Suppressor macrophage treated with lipopolysaccharide for 4 hours (primary cell): ENCODE results near the gene PHKB.
A peak's percentile ranks its signal among the peaks of the same experiment; 100 is the strongest.

Experiments used
- DNase-seq: peaks from one replicate; pipeline ENCODE4 v3.0.0-alpha.2; 2020

Gene PHKB

DNA sequence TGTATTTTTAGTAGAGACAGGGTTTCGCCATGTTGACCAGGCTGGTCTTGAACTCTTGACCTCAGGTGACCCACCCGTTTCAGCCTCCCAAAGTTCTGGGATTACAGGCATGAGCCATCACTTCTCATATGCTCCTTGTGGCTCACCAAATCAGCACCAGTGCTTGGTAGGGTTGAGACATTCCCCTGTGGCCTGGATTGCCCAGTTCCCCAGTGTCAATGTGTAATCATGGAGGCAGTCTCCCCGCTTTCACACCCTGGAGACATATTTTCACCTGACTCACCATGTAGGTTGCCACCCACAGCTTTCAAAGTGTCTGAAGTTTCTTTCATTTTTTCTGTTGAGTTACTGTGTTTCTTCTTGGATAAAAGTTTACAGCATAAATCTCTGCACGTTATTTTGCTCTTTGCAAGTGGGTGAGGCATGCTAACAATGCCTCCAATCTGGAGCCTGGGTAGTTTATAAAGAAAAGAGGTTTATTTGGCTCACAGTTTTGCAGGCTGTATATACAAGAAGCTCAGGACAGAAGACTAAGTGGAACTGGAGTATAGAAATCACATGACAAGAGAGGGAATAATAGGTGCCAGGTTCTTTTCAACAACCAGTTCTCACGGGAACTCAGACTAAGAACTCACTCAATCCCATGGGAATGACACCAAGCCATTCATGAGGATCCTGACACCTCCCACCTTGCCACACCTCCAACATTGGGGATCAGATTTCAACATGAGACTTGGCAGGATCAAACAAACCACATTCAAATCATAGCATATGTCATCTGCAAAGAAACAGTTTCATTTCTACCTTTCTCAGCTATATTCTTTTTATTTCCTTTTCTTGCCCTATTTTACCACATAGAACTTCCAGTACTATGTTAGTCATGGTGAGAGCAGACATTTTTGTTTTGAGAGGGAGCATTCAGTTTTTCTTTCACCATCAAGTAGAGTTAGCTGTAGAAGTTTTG is 113.2 kb downstream of the PHKB start:
- peak; percentile 58 for DNase-seq

- DNase-seq: no peak
Observed at GRCh38 chr16:47577029-47577428, 115.9 kb downstream of the PHKB start.

- no peak for DNase-seq
Observed at GRCh38 chr16:47578033-47578432, 116.9 kb downstream of the PHKB start.

- DNase-seq: no peak
Observed at GRCh38 chr16:47578573-47578972, 117.4 kb downstream of the PHKB start.

- no peak for DNase-seq
Observed at GRCh38 chr16:47581114-47581513, 120.0 kb downstream of the PHKB start.

DNA sequence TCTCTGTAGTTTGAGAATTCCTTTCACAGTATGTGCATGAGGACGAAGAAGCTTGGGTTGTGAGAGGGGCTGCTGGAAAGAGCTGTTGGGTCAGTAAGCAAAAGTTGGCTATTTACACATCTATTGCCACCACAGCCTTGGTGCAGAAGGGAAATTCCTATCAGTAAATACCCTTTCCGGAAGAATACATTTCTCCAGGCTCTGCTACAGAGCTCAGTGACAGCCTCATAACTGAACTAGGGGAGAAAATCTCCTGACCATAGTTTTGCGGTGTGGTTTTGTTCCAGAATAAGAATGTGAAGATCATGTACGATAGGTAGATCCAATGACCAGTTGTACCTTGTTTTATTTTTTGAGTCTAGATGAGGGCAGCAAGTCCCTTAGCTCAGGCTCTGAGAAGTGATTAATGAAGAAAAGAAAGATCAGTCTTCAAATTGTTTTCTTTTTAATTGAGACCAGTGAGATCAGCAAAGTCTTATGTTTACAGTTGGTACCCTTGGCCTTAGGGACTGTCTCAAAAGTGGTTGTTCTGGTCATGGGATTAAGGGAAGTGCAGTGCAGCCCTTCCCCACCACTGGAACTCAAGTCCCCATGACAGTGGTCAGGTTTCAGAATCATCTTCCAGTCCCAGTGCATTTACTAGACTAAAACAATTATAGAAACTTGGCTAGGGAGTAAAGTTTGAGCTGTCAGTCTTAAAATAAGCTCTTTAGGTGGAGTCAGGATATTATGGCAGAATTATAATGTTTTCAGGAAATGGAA is 123.5 kb downstream of the PHKB start:
- no peak for DNase-seq

- no peak for DNase-seq
Observed at GRCh38 chr16:47586121-47586520, 125.0 kb downstream of the PHKB start.

GRCh38 chr16:47590472-47590871 is 129.3 kb downstream of the PHKB start:
- no peak for DNase-seq

DNA sequence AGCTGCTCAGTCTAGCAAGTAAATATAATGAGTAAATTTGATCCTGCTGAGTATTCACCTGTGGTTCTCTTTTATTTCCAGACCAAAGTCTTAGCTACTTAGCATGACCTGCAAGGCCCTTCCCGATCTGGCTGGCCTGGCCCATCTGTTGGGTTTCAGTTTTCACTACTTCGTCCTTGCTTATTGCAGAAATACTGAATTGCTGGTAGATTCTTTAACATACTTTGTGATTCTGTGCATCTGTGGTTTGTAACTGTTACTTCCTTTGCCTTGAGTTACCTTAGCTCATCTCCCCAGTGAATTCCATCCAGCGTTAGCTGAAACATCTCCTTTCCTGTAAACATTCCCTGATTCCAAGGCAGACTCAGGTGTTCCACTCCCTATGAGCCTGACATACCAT is 131.1 kb downstream of the PHKB start:
- DNase-seq: no peak

DNA sequence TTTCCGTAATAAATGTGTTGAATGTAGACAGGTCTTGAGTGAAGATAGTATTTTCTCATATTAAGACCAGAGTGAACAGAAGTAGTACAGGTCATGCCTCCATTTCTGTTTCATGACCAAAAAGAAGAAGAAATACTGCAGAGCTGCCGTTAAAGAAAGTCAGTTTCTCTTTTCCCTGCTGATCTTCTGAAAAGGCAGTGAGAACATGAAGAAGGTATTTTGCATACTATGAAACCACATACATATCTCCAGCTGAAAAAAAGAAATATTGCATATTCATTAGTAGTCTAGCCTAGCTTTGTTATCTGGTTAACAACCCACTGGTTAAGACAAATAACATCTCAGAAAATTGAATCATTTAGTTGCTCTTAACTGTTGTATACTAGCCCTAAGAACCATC is 138.4 kb downstream of the PHKB start:
- no peak for DNase-seq

GRCh38 chr16:47600376-47600775 is 139.2 kb downstream of the PHKB start:
- no peak for DNase-seq

GRCh38 chr16:47604306-47604705 is 143.2 kb downstream of the PHKB start:
- DNase-seq: no peak

- no peak for DNase-seq
Observed at GRCh38 chr16:47611042-47611441, 149.9 kb downstream of the PHKB start.

- DNase-seq: no peak
Observed at GRCh38 chr16:47611848-47612493, 150.8 kb downstream of the PHKB start.

GRCh38 chr16:47612711-47613110 is 151.6 kb downstream of the PHKB start:
- DNase-seq: no peak

DNA sequence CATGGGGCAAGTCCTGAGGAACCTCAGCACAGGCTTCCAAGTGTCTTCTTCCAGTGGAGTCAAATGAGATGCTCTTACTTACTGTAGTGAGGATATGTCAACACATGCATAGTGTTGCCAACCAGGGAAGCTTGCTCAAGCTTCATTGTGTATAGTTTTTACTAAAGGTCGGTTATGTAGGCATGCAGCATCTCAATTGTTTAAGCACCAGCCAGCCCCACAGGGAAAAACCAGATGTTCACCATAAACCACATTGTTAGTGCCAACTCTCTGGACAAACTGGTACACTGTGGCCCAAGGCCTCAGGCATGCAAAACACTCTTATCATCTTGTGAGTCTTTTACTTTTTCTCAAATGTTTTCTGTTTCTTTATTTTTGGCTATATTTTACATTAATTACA is 152.1 kb downstream of the PHKB start:
- DNase-seq: no peak

GRCh38 chr16:47617732-47618131 is 156.6 kb downstream of the PHKB start:
- no peak for DNase-seq

DNA sequence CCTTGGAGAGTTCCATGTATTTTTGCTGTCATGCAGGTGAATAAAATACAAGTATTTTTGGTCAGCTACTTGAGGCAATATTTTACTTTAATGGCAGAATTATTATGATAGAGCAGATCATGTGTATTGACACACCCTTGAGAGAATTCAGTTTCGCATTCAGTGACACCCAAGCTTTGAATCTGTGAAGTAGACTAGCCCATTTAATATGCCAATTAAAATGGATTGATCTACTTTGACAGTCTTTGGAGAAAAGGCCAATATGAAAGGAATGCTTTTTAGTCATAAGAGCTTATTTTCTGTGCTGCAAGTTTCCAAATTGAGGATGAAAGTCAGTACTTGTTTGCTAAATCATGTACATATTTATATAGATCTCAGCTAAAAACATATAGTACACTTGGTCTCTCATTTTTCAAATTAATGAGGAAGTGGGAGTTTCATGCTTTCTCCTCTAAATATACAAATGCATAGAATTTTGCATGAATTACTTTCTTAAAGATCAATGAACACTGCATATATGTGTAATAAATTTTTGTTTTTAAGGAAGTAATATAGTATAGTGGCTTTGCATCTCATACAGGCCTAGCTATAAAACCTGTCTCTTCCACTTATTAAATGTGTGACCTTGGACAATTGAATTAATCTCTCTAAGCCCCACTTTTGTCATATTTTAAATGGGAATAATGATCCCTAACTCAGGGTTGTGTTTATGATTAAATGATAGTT is 161.5 kb downstream of the PHKB start:
- DNase-seq: no peak

DNA sequence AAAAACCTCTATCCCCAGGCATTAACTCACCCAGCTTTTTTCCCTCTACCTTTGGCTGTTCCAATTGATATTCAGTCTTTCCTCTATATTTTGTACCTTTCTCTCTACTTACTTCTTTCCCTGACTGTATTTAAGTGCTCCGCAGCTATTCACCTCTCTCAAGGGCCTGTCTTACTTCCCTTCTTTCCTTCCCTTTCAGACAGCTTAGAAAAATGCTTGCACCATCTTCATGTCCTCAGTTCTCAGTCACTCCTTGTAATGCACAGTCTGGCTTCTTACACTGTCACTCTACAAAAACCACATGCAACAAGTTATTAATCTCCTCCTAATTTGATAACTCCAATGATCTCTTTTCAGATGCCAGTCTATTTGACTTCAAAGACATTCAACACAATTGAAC is 163.4 kb downstream of the PHKB start:
- DNase-seq: no peak

GRCh38 chr16:47625115-47625567 is 164.0 kb downstream of the PHKB start:
- no peak for DNase-seq

GRCh38 chr16:47626246-47626645 is 165.1 kb downstream of the PHKB start:
- no peak for DNase-seq

DNA sequence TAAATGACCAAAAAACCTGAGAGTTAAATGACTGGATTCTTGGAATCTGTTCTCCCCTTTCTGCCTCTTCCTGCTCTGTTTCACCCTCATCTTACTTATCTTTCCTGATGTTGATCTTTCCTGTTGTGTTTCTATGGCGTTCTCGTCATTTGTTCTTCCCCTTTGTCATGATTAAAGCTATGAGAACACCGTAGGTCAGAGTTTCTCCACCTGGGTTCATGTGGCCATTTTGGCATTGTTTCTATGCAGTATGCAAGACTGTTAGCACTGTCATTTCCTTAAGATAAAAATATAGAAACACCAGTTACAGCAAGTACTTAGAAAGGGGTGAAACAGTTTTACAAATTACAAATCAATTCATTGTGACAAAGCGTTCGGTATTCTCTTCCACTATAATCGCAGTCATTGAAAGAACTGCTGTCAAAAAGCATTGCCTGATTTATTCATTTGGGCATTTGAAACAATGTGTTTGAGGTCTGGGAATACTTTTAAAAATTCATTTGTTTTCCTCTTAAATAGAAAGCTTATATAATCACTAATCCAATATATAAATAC is 166.0 kb downstream of the PHKB start:
- no peak for DNase-seq
